Heart right ventricle (tissue), 16 donors: ENCODE measurements around the gene CERS3. TPM values are rescaled to one million over a fixed set of nuclear protein-coding genes. Genes with fewer than 3 reads are reported as not detected.

ENCODE experiments used
- ATAC-seq, 8 donors: fragments of 200-7000 bp; cut with Tn5 transposase; one replicate each; pipeline ENCODE4 v1.9.1; 2020; ENCODE audit warnings: mild to moderate bottlenecking in 8 of 8, moderate library complexity in 8 of 8, moderate number of reproducible peaks in 1 of 8
- DNase-seq, 2 donors: peaks; one replicate each; pipeline ENCODE4 v3.0.0-alpha.2; 2020
- H3K27ac ChIP-seq, 10 donors: fragments of 200-600 bp; sonication (generic) in 2 of 10; one replicate each; pipeline versions ENCODE4 v1.5.0 to v1.8.0; 2020 to 2022; ENCODE audit warnings: mild to moderate bottlenecking in 3 of 10
- H3K27me3 ChIP-seq, 7 donors: fragments of 200-600 bp; one replicate each; pipeline ENCODE4 v1.8.0; 2021 to 2022; ENCODE audit warnings: mild to moderate bottlenecking in 2 of 7
- H3K36me3 ChIP-seq, 9 donors: fragments of 200-600 bp; sonication (generic) in 1 of 9; one replicate each; pipeline versions ENCODE4 v1.5.0 to v1.8.0; 2020 to 2022; ENCODE audit warnings: mild to moderate bottlenecking in 2 of 9
- H3K4me1 ChIP-seq, 9 donors: fragments of 200-600 bp; sonication (generic) in 1 of 9; one replicate each; pipeline versions ENCODE4 v1.5.0 to v1.8.0; 2020 to 2022; ENCODE audit warnings: mild to moderate bottlenecking in 4 of 9
- H3K4me3 ChIP-seq, 10 donors: fragments of 200-600 bp; sonication (generic) in 2 of 10; one replicate each; pipeline versions ENCODE4 v1.5.0 to v1.8.0; 2020 to 2022; ENCODE audit warnings: mild to moderate bottlenecking in 7 of 10, moderate library complexity in 2 of 10
- H3K9me3 ChIP-seq, 11 donors: fragments of 200-600 bp in 10 of 11; sonication (generic) in 2 of 11; one replicate each; pipeline versions ENCODE4 v1.5.0 to v1.8.0; 2013 to 2022; ENCODE audit warnings: mild to moderate bottlenecking in 2 of 11, control low read depth in 1 of 11, moderate library complexity in 1 of 11
- WGBS, 2 donors: extraction: QIAGEN DNeasy Blood & Tissue Kit; methylation state at CpG; one replicate each; pipeline ENCODE4 v1.1.7; 2013; ENCODE audit warnings: inconsistent platforms in 1 of 2; 5-methylcytosine and 5-hydroxymethylcytosine counted together
- intact Hi-C, 10 donors: fragments of 100-400 bp; cut with DNase I; formaldehyde crosslinking; loops; one replicate each; pipeline versions ENCODE4 v1.11.1 to v1.14.2; 2022
- polyA plus RNA-seq, 2 donors: library from polyadenylated mRNA; stranded (reverse); fragments of 200-250 nt; gene quantifications; one replicate each; pipeline ENCODE4 v1.2.3, GENCODE V29; 2013
- total RNA-seq, 10 donors: library from RNA; stranded (reverse); fragmentation: NEBNext Ultra II Directional in 3 of 10; extraction: Animal tissue kit (Norgen Biotek cat#: 25700) in 3 of 10; gene quantifications; one replicate each; pipeline versions ENCODE4 v1.2.1 to v1.2.4, GENCODE V29; 2021 to 2023
- TF ChIP-seq, protein P1 (sequence below), 9 donors: fragments of 200-600 bp; sonication (generic) in 2 of 9; IDR thresholded peaks; one replicate each; pipeline versions ENCODE4 v1.5.0 to v1.8.0; 2021 to 2022; ENCODE audit warnings: antibody characterized with exemption in 9 of 9, mild to moderate bottlenecking in 5 of 9, moderate library complexity in 1 of 9
- donor health status: Arrhythmogenic right ventricular cardiomyopathy.
- donor health status: ischemic (EF 13 %, LVEDD 7.1; RV severe dilation, severe dysfunction).
- donor health status: healthy with polysubstance abuse.
- donor health status: DM: no; HTN: yes; CAD: no.
- donor health status: DM: no; HTN: no; CAD: no.
- donor health status: ischemic (EF 25% LVEDD 6.9; RV normal size, moderate dysfunction).
- donor health status: ischemic (EF 25% LVEDD 5.7; RV mildly dilated, moderate dysfunction).
- donor health status: healthy.
- donor health status: DM: yes; HTN: yes; CAD: no.
- donor health status: Ischemic cardiomyopathy.
- donor health status: ischemic (EF 35%, LVEDD 5.7; RV mildly dilated, moderate dysfunction).
- donor health status: nonischemic (EF 11% LVEDD 7.7; RV severe dilation, severe dysfunction).
- donor health status: DM: yes; HTN: yes; CAD: no.
- donor health status: PGD.
- donor health status: ischemic (EF 29% LVEDD 5.4; RV normal size, mild dysfunction).
- donor health status: nonischemic (EF 23%, LVEDD 6.1; RV moderate dilation, normal function).

Gene CERS3
- total and polyA plus RNA-seq, 12 donors: 0.03 TPM; not detected in 11

DNA sequence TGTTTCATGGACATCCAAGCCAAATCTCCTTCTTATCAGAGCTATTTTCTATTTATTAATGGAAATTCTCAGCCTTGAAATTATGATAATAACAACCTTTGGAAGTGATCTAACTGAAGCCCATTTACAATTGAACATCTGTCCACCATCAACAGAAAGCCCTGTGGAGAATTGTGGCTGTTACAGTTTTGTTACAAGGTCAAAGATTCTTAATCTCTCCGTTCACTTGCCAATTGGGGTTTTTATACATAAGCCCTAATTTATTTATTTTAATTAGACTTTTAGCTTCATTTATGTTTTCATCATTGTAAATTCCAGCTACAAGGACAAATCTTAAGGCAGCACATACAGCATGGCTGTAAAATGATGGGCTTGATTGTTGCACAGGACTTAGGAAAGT, 3.3 kb downstream of the CERS3 start:
- no peaks in the 10 kb centered on the region for H3K36me3 ChIP-seq
- intact Hi-C loops: no loop called here
- H3K4me3 ChIP-seq: no peak overlapping the region
- WGBS, 2 donors: 71 to 76% methylated on average over 1 of the region's 1 CpG
- ATAC-seq (no peak), DNase-seq (no peak)
- TF ChIP-seq, protein P1, sequence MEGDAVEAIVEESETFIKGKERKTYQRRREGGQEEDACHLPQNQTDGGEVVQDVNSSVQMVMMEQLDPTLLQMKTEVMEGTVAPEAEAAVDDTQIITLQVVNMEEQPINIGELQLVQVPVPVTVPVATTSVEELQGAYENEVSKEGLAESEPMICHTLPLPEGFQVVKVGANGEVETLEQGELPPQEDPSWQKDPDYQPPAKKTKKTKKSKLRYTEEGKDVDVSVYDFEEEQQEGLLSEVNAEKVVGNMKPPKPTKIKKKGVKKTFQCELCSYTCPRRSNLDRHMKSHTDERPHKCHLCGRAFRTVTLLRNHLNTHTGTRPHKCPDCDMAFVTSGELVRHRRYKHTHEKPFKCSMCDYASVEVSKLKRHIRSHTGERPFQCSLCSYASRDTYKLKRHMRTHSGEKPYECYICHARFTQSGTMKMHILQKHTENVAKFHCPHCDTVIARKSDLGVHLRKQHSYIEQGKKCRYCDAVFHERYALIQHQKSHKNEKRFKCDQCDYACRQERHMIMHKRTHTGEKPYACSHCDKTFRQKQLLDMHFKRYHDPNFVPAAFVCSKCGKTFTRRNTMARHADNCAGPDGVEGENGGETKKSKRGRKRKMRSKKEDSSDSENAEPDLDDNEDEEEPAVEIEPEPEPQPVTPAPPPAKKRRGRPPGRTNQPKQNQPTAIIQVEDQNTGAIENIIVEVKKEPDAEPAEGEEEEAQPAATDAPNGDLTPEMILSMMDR (IDR thresholded peaks at IDR 0.05): no peak
- H3K9me3 ChIP-seq: peaks cover 0 to 10% (median 0%) of the 10 kb centered on the region in 11 donors
- H3K27ac ChIP-seq: no peak overlapping the region
- peaks cover 0 to 4% (median 0%) of the 10 kb centered on the region in 7 donors for H3K27me3 ChIP-seq
- H3K4me1 ChIP-seq: peaks cover 0 to 11% (median 5%) of the 10 kb centered on the region in 9 donors

DNA sequence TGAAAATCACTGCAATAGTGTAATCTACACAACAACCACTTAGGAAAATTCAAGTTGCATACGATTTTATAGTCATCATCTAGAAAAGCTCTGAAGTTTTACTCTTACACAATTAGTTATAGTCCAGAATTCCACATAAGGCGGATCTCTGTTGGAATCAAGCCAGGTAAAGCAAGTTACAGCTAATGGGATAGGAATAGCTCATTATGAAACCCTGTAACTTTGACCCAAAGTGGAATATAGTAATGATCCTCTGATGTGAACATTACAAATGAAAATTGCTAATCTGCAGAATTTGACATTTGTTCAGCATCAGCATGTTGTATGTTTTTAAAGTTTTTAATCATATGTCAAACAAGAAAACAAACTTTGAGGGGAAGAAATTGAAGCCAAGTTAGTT, 4.4 kb downstream of the CERS3 start:
- Histone ChIP-seq H3K27me3 (peaks cover 0 to 4% (median 0%) of the 10 kb centered on the region in 7 donors), H3K36me3 (no peaks in the 10 kb centered on the region), H3K4me1 (peaks cover 0 to 22% (median 5%) of the 10 kb centered on the region in 9 donors), H3K4me3 (no peak overlapping the region), H3K27ac (no peak overlapping the region), H3K9me3 (peaks cover 0 to 10% (median 0%) of the 10 kb centered on the region in 11 donors)
- intact Hi-C loops: no loop called here
- DNase-seq (no peak), ATAC-seq (no peak)
- 69 to 70% methylated on average over 2 of the region's 2 CpGs for WGBS, 2 donors
- TF ChIP-seq, protein P1 (IDR thresholded peaks at IDR 0.05): no peak

DNA sequence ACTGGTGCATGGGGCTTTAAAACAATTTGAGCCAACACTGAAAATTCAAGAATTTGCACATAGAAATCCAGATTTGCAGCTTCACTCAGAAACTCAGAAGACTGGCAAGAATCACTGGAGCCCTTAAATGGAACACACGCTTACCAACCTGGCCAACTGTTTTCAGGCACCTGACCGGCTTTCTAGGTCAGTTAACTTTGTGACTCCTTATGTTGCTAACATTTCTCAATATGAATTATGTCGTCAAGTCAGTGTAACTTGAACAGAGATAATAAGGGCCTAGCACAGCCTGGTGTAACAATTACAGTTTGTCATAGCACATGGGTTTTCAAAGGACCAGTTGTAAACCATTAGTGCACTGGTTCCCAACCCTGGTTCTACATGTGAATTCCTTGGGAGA, 6.8 kb downstream of the CERS3 start:
- Histone ChIP-seq H3K4me1 (peaks cover 0 to 33% (median 8%) of the 10 kb centered on the region in 9 donors), H3K27me3 (no peaks in the 10 kb centered on the region), H3K27ac (no peak overlapping the region), H3K9me3 (peaks cover 0 to 10% (median 0%) of the 10 kb centered on the region in 11 donors), H3K36me3 (no peaks in the 10 kb centered on the region), H3K4me3 (no peak overlapping the region)
- TF ChIP-seq, protein P1 (IDR thresholded peaks at IDR 0.05): no peak
- ATAC-seq (no peak), DNase-seq (no peak)
- intact Hi-C loops: no loop called here
- WGBS, 2 donors: 88 to 92% methylated on average over 3 of the region's 3 CpGs

GRCh38 chr15:100520132-100520921, 8.4 kb downstream of the CERS3 start:
- no peak for DNase-seq
- peaks cover 0 to 10% (median 0%) of the 10 kb centered on the region in 11 donors for H3K9me3 ChIP-seq
- peaks cover 0 to 4% (median 0%) of the 10 kb centered on the region in 7 donors for H3K27me3 ChIP-seq
- H3K4me1 ChIP-seq: peaks cover 0 to 41% (median 6%) of the 10 kb centered on the region in 9 donors
- intact Hi-C loops: loop anchor here in 1 of 10 donors (1.0 kb wide), 1 partner anchor 41 kb away; no protein-coding TSS in a partner anchor
- TF ChIP-seq, protein P1 (IDR thresholded peaks at IDR 0.05): no peak
- H3K4me3 ChIP-seq: no peak overlapping the region
- no peaks in the 10 kb centered on the region for H3K36me3 ChIP-seq
- peak overlapping the region in 1 of 10 donors; percentile 74 for H3K27ac ChIP-seq
- 67 to 73% methylated on average over 7 of the region's 7 CpGs for WGBS, 2 donors
- peak in 2 of 8 donors; percentile 41 to 57 for ATAC-seq
